ENCODE measurements around the gene MYOCOS. TPM values are rescaled to one million over a fixed set of nuclear protein-coding genes. Genes with fewer than 3 reads are reported as not detected.

The MYOCOS gene
- total RNA-seq, 1 experiment from 2014 or later: not detected

- intact Hi-C loops (cut with micrococcal nuclease): no loop called here
- ChIA-PET POLR2A (no interaction called here), RAD21 (ENCODE audit: low non-redundant PET in 1 of 2, low total read pairs in 2 of 2, uncharacterized antibody in 2 of 2, unreplicated experiment in 2 of 2) (no interaction called here), CTCF (interaction anchor here (1.6 kb wide), 1 partner anchor 21 kb away, joined by 4 read pairs; no protein-coding TSS in a partner anchor)
- no peak overlapping the region for H3K4me2 ChIP-seq (ENCODE audit: low read length)
- DNase-seq (ENCODE audit: low read depth, low spot score) (no peak), ATAC-seq (no peak)
- H4K20me1 ChIP-seq (ENCODE audit: insufficient read depth): no peaks in the 10 kb centered on the region
- no peak overlapping the region for H3K9ac ChIP-seq (ENCODE audit: low read length)
- H3K9me3 ChIP-seq (ENCODE audit: control insufficient read depth in 1 of 2, insufficient read depth in 1 of 2, low read depth in 1 of 2, low read length in 2 of 2): no peaks in the 10 kb centered on the region
- no TSS peak for BruUV-seq (replicated peaks)
- H3K27ac ChIP-seq (ENCODE audit: low read depth, low read length): no peak overlapping the region
- TF ChIP-seq ZBTB33 (IDR thresholded peaks at IDR 0.05; ENCODE audit: extremely low read depth, insufficient replicate concordance, low read length) (no peak), FOSL1 (IDR thresholded peaks at IDR 0.05; ENCODE audit: low read depth) (no peak), REST (IDR thresholded peaks at IDR 0.05; ENCODE audit: low read depth) (no peak), CBX3 (IDR thresholded peaks at IDR 0.05; ENCODE audit: low read depth) (no peak), CTCF (IDR thresholded peaks at IDR 0.05 in 2 of 3, conservative IDR thresholded peaks at IDR 0.05 in 1 of 3; ENCODE audit: borderline replicate concordance in 1 of 3, insufficient read depth in 1 of 3, low read depth in 2 of 3, low read length in 2 of 3) (no peak), EZH2phosphoT487 (IDR thresholded peaks at IDR 0.05; ENCODE audit: borderline replicate concordance) (no peak), RAD21 (IDR thresholded peaks at IDR 0.05; ENCODE audit: low read depth) (no peak), SIN3A (IDR thresholded peaks at IDR 0.05; ENCODE audit: low read depth) (no peak), SP1 (IDR thresholded peaks at IDR 0.05; ENCODE audit: low read depth) (no peak), JUND (IDR thresholded peaks at IDR 0.05) (no peak), ELF1 (IDR thresholded peaks at IDR 0.05; ENCODE audit: borderline replicate concordance, low read depth) (no peak), MAX (IDR thresholded peaks at IDR 0.05) (no peak), YY1 (IDR thresholded peaks at IDR 0.05; ENCODE audit: extremely low read depth, insufficient replicate concordance, low read depth, low read length) (no peak), CEBPB (IDR thresholded peaks at IDR 0.05; ENCODE audit: low read depth) (no peak), ZFX (IDR thresholded peaks at IDR 0.05) (no peak), ATF3 (IDR thresholded peaks at IDR 0.05) (no peak)
- no peaks in the 10 kb centered on the region for H3K4me1 ChIP-seq (ENCODE audit: control insufficient read depth in 1 of 2, insufficient read depth in 2 of 2, low read length in 2 of 2)
- no peaks in the 10 kb centered on the region for H3K27me3 ChIP-seq (ENCODE audit: insufficient read depth, low read length)
- H3K9me2 ChIP-seq (ENCODE audit: insufficient read depth): no peaks in the 10 kb centered on the region
- H3K36me3 ChIP-seq (ENCODE audit: control insufficient read depth in 1 of 2, insufficient read depth in 2 of 2, low read length in 2 of 2): no peaks in the 10 kb centered on the region
- no peak overlapping the region for H3K4me3 ChIP-seq (replicated peaks in 1 of 2; ENCODE audit: low read depth in 1 of 2, low read length in 2 of 2)
- H2AFZ ChIP-seq (ENCODE audit: low read depth, low read length, poor library complexity, severe bottlenecking): no peak overlapping the region
- no peaks in the 10 kb centered on the region for H3K79me2 ChIP-seq (ENCODE audit: insufficient read depth, low read length)
These were observed 1.7 kb downstream of the MYOCOS start for GRCh38 chr1:171623651-171624331.
